ENCODE measurements around the gene PRSS22. TPM values are rescaled to one million over a fixed set of nuclear protein-coding genes. Genes with fewer than 3 reads are reported as not detected.

PRSS22 gene
- total RNA-seq, 1 donor from 2014 or later = not detected

DNA sequence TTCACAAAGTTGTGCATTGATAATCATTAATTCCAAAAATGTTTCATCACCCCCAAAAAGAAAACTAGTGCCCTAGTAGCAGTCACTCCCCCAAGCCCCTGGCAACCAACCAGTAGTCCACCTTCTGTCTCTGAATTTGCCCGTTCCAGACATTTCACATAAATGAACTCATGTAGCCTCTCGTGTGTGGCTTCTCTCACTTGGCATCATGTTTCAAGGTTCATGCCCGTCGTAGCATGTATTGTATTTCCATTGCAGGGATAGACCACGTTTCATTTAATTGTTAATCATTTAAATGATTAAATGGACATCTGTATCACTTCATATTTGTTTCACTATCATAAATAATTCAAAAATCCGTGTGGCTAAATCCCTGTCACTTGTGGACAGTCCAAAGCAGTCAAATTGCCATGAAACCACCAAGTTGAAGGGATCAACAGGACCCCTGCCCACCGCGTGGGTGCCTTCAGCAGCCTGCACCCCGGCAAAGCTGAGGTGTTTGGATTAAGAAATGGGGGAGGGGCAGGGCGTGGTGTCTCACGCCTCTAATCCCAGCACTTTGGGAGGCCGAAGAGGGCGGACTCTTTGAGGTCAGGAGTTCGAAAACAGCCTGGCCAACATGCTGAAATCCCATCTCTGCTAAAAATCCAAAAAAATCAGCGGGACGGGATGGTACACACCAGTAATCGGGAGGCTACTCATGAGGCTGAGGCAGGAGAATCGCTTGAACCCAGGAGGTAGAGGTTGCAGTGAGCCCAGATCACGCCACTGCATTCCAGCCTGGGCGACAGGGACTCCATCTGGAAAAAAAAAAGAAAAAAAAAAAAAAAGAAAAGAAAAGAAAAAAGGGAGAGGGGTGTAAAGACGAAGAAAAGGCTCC lies 16.3 kb upstream of the PRSS22 start:
- Histone ChIP-seq H3K9me3 (no peaks in the 10 kb centered on the region), H3K4me3 (no peak overlapping the region), H3K36me3 (no peaks in the 10 kb centered on the region), H3K27ac (no peak overlapping the region), H3K4me1 (no peaks in the 10 kb centered on the region), H3K27me3 (no peaks in the 10 kb centered on the region)
- DNase-seq (ENCODE audit: low spot score in 2 of 2) = no peak
- TF ChIP-seq, protein P1, sequence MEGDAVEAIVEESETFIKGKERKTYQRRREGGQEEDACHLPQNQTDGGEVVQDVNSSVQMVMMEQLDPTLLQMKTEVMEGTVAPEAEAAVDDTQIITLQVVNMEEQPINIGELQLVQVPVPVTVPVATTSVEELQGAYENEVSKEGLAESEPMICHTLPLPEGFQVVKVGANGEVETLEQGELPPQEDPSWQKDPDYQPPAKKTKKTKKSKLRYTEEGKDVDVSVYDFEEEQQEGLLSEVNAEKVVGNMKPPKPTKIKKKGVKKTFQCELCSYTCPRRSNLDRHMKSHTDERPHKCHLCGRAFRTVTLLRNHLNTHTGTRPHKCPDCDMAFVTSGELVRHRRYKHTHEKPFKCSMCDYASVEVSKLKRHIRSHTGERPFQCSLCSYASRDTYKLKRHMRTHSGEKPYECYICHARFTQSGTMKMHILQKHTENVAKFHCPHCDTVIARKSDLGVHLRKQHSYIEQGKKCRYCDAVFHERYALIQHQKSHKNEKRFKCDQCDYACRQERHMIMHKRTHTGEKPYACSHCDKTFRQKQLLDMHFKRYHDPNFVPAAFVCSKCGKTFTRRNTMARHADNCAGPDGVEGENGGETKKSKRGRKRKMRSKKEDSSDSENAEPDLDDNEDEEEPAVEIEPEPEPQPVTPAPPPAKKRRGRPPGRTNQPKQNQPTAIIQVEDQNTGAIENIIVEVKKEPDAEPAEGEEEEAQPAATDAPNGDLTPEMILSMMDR (IDR thresholded peaks at IDR 0.05) = no peak
- intact Hi-C loops (cut with DNase I) = loop anchor here (2.0 kb wide), 1 partner anchor 45 kb away; no protein-coding TSS in a partner anchor

- H3K27me3 ChIP-seq = no peaks in the 10 kb centered on the region
- TF ChIP-seq, protein P1 (IDR thresholded peaks at IDR 0.05) = no peak
- no peaks in the 10 kb centered on the region for H3K4me1 ChIP-seq
- H3K4me3 ChIP-seq = no peak overlapping the region
- no peak for DNase-seq (ENCODE audit: low spot score in 2 of 2)
- no peaks in the 10 kb centered on the region for H3K9me3 ChIP-seq
- no peaks in the 10 kb centered on the region for H3K36me3 ChIP-seq
- H3K27ac ChIP-seq = no peak overlapping the region
- intact Hi-C loops (cut with DNase I) = no loop called here
Observed at GRCh38 chr16:2871926-2872325, 14.0 kb upstream of the PRSS22 start.

GRCh38 chr16:2867987-2868789 lies 10.2 kb upstream of the PRSS22 start:
- no peaks in the 10 kb centered on the region for H3K4me1 ChIP-seq
- peak overlapping the region; percentile 87 to 93 for H3K27ac ChIP-seq
- intact Hi-C loops (cut with DNase I) = loop anchor here (1.0 to 5.0 kb wide), 7 partner anchors 14 to 195 kb away; partner anchors contain the start of genes ELOB, FLYWCH1 and SRRM2
- H3K9me3 ChIP-seq = no peaks in the 10 kb centered on the region
- peak; percentile 82 to 98 for DNase-seq (ENCODE audit: low spot score in 2 of 2)
- TF ChIP-seq, protein P1 (IDR thresholded peaks at IDR 0.05) = peak; percentile 94 to 98 (median 94)
- H3K36me3 ChIP-seq = no peaks in the 10 kb centered on the region
- no peaks in the 10 kb centered on the region for H3K27me3 ChIP-seq
- peak overlapping the region; percentile 67 to 77 for H3K4me3 ChIP-seq

DNA sequence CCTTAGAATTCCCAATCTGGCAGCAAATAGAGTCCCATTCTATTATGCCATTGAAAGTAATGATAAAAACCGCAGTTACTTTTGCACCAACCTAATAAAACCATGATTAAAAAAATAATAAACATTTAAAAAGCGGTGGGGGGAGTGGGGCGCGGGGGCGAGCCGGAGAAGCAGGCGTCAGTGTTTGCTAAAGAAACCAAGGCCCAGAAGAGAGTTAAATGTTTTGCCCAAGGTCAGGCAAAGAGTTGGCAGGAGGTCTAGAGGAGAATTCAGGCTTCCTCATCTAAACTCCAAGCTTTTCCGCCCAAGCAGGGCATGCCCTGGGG lies 9.7 kb upstream of the PRSS22 start:
- no peaks in the 10 kb centered on the region for H3K9me3 ChIP-seq
- no peak for DNase-seq (ENCODE audit: low spot score in 2 of 2)
- intact Hi-C loops (cut with DNase I) = loop anchor here (5.0 kb wide), 2 partner anchors 45 to 90 kb away; partner anchors contain the start of genes ELOB and FLYWCH1

DNA sequence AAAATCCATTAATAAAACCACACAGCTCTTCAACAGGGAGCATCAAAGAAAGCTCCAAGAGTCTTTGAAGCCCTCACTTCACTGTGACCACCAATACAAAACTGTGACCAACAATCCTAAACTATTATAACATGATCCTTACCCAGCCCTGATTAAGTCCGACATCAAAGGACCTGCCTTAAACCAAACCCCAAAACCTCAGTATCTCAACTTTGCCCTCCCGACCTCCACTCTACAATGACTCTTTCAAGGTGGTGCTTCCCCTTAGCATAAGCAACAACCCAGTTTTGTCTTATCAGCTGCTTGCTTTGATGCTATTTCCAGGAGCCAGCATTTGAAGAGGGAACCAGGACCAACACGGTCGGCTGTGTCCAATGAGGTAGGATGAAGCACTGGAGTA lies 8.5 kb upstream of the PRSS22 start:
- TF ChIP-seq, protein P1 (IDR thresholded peaks at IDR 0.05) = no peak
- H3K9me3 ChIP-seq = no peaks in the 10 kb centered on the region
- intact Hi-C loops (cut with DNase I) = loop anchor here (5.0 kb wide), 2 partner anchors 46 to 89 kb away; partner anchors contain the start of genes ELOB and FLYWCH1
- DNase-seq (ENCODE audit: low spot score in 2 of 2) = no peak
- H3K27me3 ChIP-seq = no peaks in the 10 kb centered on the region
- H3K27ac ChIP-seq = no peak overlapping the region
- H3K36me3 ChIP-seq = no peaks in the 10 kb centered on the region
- no peak overlapping the region for H3K4me3 ChIP-seq
- no peaks in the 10 kb centered on the region for H3K4me1 ChIP-seq

More for the DNA sequence above, 9.7 kb upstream of the PRSS22 start:
- H3K4me3 ChIP-seq = peak overlapping the region; percentile 67 to 77
- H3K27me3 ChIP-seq = no peaks in the 10 kb centered on the region
- H3K36me3 ChIP-seq = no peaks in the 10 kb centered on the region
- H3K4me1 ChIP-seq = no peaks in the 10 kb centered on the region
- H3K27ac ChIP-seq = peak overlapping the region; percentile 87 to 93
- TF ChIP-seq, protein P1 (IDR thresholded peaks at IDR 0.05) = no peak
